B cell (primary cell): ENCODE measurements around the gene CARMIL1.

Experiments used
- CTCF ChIP-seq: fragments of 200-600 bp; IDR thresholded peaks from one replicate; pipeline ENCODE4 v1.8.0; 2022; ENCODE audit warnings: antibody characterized with exemption, mild to moderate bottlenecking
- EZH2 ChIP-seq: IDR thresholded peaks from 2 replicates; pipeline ENCODE4 v1.6.1; 2012; ENCODE audit warnings: borderline replicate concordance, low read depth, mild to moderate bottlenecking, moderate library complexity, low read length; ENCODE audit not compliant: insufficient read depth, poor library complexity, severe bottlenecking

- TF ChIP-seq CTCF (no peak), EZH2 (no peak)
These were observed 376.5 kb downstream of the CARMIL1 start for GRCh38 chr6:25655723-25656122.
